HG02798 (cell line): Measurements from ENCODE around the gene FARS2.

Source experiments
- ATAC-seq: cut with Tn5 transposase; IDR thresholded peaks from one replicate; pipeline ENCODE4 v1.9.1; 2021; ENCODE audit warnings: mild to moderate bottlenecking; ENCODE audit not compliant: unreplicated experiment, poor library complexity

The FARS2 gene

DNA sequence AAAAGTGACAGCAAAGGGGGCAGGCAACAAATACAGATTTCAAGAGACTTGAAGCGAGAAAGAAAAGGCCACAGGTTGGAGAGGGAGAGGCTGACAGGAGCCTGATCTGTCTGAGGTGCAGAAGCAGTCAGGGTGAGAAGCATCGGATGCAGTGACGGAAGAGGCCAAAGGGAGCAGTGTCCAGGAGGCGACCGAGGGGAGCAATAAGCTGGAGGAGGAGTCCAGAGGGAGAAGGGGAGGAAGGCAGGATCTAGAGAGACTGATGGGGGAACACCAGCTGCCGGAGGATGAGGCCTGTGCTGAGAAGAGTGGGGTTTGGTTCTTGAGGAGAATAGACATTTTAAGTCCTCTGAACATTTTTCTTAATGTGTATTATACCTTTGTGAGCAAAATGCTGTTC lies 23.8 kb downstream of the FARS2 start:
- ATAC-seq = no peak

DNA sequence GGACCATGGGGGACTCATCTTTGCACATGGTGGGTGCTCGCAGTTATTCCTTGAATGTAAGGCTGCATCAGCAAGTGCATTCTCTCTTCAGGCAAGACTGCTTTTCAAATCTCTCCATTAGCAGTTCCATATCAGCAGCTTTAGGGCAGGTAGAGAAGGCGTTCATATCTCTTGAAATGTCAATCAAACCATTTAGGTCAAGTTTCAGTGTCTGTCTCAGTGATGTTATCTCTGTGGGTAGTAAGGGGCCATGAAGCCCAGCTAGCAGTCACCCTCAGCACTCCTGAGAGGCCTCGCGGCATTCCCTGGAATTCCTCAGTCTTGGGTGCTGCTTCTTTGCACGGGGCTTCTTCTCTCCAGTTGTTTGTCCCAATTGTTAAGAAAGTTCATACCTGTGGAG lies 24.2 kb downstream of the FARS2 start:
- no peak for ATAC-seq

DNA sequence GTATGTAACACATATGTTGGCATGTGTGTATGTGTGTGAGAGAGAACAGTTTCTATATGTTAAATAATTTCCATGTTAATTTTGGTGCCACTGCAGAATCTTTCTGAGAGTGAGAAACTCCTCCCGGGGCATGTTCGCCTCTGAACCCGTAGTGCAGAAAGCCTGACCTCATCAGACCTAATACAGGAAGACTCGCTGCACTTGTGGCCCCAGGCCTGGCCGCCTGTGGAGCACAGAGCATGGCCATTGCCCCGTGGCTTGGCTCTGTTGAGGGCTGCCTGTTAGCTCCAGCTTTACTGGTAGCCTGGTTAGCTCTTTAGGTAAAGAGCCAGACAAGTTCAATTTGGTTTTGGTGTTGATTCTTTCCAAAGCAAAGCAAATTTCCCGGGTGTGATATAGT lies 25.5 kb downstream of the FARS2 start:
- no peak for ATAC-seq

DNA sequence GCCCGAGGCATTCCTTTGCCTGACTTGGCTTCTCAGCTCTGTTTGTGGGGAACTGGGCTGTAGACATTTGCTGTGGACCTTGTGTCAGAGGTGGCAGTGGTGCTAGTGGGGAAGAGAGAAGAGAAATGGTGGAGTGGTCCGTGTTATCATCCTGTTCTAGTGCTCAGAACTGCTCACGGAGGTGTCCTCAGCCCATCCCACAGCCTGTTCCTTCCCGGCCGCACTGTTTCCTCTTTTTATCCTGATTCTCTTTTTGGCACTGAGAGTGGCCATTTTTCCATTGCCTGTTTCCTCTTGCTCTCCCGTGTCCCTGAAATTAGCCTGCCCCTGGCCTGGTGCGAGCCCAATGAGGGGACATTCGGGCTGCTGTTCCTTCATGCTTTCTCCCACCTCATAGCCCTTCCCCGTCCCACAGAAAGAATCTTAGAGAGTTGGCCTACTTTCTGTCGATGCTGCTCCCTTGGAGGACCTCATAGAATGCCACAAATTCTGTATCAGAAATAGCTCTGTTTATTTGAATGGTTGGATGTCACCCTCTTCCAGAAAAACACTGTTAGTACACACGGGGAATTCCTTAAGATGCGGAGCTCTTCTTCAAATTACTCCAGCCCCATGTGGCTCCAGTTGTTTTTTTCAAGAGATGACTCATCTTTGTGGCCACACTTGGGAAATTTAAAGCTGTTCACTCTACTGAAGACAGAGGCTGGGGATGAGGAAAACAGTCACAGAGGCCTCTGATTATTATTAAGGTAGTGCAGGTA lies 26.1 kb downstream of the FARS2 start:
- no peak for ATAC-seq

DNA sequence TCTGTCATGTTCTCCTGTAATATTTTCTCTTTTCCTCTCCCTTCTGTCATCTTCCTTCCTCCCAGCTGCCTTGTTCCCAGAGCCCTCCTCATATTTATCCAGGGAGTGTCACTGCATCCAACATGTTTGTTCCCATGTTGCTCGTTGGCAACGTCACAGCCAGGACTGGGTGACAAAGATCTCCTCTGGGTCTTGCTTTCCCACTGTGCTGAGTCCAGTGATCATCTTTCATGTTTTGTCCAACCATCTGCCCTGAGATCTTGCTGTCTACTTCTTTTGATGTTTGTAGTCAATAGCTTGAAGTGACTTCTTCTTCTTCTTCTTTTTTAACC lies 26.6 kb downstream of the FARS2 start:
- ATAC-seq = no peak

DNA sequence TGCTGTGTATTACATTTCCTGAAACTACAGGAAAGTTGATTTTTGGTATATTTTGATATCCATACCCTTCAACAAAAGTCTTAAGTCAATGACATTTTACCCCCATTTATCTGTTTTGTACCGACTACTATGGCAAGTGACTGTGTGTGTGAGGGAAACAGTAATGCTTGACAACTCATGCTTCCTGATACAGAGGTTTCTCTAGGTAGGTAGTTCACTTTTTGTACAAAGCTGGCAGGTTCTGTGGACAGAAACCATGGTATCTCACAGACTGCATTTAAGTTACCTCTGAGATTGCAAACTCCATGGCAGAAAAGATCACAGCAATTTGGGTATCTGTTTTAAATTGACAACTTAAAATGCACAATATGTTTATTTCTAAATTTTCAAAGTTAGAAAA lies 28.8 kb downstream of the FARS2 start:
- no peak for ATAC-seq

DNA sequence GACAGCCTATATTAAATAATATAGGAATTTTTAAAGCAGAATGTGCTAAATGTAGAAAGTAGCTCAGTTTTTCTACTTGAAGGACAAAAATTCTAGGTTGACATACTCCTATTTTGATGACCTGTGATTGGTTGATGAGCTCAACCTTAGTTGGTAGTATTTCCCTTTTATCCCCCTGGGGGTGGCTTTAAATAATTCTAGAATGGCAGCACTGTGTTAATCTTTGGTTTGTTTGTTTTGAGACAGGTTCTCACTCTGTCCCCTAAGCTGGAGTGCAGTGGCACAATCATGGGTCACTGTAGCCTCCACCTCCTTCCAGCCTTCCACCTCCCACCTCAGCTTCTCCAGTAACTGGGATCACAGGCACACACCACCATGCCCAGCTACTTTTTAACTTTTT lies 29.2 kb downstream of the FARS2 start:
- ATAC-seq = no peak

DNA sequence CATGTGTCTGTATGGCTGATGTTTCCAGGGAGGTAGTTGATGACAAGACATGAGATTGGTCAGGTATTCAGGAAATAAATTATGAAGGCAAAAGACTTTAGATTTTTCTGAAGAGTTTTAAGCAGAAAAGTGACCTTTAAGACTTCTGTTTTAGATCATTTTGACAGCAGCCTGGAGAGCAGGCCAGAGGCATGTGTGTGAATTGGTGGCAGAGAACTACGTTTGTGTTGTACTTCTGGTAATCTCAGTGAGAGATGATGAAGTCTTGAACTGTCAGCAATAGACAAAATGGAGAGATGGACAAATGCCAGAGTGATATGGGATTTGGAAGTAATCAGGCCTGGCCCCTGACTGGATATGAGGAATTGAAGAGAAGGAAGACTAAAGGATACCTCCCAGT lies 30.8 kb downstream of the FARS2 start:
- ATAC-seq = no peak

DNA sequence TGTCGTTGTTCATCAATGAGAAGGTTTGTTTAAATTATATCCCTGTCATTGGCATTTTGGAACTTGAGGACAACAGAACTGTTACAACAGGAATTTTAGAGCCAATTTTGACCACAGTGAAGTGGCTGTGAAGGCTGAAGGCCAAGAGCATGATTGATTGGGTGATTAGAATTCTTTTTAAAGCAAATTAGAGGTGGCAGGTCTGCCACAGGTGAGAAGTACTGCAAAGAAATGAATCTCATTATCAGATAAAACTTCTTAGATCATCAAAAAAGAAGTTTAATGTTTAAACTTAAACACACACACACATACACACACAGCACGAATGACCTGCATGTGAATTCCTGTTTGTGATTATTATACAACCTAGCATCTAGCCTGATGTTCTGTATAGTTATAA lies 32.4 kb downstream of the FARS2 start:
- no peak for ATAC-seq

DNA sequence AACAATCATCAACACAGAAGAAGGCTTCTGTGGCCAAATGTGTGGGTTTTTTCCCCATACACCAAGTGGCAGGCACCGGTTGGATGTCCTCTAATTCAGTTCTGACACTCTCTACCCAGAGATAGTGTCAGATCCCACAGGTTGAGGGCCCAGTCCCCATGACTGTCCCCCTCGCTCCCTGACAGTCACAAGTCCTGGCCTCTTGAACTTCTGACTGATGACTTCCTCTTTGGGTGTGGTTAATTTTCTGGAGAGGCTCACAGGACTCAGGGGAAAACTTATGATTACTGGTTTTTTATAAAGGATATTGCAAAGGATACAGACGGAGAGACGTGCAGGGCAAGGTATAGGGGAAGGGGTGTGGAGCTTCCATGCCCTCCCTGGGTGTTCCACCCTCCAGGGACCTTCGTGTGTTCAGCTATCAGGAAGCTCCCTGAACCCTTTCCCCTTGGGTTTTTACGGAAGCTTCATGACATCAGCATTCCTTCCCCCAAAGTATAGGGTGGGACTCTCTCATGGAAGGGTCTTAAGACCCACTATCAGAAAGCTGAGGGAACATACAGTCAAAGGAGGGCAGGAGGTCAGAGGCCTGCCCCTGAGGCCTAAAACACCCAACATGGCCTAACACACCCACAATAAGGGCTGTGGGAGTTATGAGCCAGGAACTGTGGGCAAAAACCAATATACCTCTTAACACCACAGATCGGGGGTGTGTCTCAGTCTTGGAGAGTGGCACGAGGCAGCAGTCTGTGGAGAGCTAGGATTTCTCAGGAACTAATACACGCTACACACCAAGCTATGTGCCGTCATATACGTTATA lies 33.3 kb downstream of the FARS2 start:
- no peak for ATAC-seq

DNA sequence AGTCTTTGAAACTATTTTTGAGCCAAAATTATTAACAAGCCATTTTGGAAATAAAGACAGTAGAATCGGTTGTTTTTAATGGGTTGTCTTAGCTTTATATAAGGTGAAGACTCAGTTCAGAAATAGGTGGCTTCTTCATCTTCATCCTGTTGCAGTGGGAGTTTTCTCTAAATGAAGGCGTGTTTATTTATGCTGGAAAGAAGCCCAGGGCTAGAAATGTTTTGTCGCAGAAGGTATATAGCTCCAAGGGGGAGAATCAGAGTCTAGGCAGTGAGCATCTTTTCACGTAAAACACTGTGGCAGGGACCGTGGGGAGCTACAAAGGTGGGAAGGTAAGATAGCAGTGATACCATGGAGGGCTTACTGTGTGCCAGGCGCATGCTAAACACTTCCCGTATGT lies 34.3 kb downstream of the FARS2 start:
- no peak for ATAC-seq

DNA sequence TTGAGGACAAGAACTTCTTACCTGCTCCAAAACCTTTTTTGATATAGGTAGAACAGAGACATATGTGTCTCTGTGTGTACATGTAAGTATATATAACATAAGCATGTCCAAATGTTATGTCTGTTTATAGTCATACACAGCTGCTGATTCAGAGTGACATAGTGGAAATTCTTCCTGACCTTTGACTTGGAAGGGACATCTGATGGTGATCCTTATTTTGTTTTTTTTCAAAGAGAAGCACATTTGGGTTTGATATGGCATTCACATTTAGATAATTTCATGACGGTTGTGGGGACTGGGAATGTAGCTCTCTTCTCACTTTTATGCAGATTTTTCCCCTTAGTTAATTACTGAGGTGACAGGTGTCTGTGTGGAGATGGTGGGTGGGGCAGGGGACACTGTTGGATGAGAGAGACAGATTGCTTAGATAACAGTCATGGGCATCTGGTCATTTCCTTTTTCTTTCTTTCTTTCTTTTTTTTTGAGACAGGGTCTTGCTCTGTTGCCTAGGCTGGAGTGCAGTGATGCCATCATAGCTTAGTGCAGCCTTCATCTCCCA lies 39.0 kb downstream of the FARS2 start:
- ATAC-seq = no peak

DNA sequence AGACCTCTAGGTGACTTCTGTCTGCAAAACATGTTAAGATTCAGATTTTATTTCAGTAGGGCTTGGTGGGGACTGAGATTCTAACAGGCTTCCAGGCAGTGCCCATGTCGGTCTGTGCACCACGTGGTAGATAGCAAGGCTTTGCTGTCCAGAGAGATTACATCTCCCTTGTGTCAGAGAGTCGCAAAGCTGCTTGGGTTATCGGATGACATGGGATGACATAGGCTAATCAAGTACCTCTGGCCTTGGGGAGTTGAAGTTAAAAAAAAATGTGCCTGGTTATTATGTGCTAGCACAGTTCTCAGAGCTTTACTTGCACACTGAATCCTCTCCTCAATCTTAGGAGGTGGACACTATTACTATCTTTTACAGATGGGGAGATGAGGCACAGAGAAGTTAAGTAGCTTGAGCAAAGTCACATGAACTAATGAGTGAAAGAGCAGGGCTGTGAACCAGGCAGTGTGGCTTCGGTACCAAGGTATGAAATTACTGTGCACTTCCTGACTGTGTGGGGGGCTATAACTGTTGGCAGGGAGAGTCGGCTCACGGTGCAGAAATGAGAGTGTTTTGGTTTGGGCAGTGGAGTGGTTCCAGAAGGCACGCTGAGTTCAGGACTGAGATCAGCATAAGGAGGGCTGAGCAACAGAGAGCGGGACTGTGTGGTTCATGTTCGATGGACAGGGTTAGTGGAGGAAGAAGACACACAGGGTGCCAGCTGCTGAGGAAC lies 41.1 kb downstream of the FARS2 start:
- peak; percentile 71 for ATAC-seq

DNA sequence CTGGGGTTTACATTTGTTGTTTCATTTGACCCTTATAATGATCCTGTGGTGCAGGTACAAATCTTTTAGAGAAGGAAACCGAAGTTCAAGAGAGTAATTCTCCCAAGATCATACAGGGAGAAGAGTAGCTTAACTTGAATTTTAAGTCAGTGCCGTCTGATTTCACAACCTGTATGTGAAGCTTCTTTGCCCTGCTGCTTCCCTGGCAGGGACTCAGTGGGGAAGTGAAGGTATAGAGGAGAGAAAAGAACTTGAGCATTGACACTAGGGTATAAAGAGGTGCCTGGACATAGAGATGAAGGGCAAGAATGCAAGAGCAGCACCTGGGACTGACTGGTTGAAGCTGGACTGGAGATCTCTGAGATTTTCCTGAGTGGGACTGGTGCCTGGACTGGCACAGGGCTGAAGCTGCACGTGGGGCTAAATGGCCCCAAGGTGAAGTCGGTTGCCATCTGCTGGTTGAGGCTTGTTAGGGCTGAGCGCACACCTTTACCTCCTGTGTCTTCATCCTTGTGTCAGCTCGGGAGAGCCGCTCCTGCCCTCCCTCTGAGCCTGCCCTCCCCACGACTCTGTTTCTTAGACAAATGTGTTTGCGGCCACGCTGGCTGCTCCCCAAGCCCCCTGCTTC lies 41.8 kb downstream of the FARS2 start:
- ATAC-seq = peak; percentile 80

DNA sequence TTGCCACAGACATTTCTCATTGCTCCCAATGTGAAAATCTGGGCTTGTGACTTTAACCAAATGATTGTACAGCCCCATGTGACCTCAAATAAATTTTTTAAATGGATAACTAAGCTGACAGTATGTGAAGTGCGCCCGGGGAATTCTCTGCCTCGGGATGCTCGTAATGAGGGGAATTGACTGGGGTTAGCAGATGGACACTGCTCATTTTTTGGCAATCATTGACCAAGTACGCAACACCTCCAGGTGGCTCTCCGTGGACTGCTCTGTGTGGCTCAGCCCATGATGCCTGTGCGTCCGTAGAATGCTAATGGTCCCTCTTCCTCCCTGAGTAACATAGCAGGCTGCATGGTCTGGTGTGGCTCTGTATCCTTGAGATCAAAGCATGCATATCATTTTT lies 42.4 kb downstream of the FARS2 start:
- ATAC-seq = no peak

DNA sequence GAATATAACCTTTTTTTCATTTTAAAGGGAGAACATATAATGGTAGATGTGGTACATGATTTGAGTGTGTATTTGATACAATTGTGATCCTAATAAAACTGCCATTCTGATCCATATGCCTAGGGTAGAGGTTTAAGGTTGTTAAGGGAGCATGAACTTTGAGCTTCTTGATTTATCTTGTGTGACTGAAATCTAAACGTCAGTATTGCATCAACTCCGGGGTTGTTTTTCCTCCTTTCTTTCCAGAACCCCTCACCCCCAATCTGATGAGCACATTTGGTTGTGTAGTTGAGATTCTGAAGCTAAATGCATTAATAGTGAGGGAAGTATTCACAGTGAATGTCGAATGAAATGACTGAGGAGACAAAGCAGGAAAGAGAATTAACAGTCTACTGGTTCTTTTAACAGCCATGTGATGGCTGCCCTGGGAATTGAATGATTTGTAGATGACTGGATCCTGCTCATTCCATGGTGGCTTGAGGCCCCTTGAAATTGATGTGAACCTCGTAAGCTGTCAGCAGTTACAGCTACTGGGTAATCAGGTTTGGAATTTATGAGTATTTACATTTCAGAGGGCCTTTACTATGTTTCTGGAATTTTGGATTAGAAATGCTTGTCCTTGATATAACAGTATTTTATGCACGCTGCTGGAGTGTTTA lies 44.8 kb downstream of the FARS2 start:
- ATAC-seq = no peak

DNA sequence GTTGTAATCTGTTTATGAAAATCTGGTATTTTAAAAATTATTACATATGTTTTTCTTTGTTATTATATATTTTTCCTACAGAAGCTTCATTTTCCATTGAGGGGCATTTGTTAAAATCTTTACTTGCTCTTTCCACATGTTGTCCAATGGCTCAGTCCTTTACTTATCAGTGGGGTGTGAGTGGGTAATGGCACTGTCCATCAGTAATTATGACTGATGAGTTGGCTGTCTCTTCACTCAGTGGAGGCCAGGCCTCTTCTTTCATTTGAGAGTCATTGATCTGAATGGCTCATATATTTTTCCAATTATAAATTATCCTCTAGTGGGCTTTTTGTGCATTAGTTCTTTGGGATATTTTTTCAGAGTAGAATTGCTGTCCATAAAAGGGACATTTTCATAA lies 45.7 kb downstream of the FARS2 start:
- ATAC-seq = no peak

DNA sequence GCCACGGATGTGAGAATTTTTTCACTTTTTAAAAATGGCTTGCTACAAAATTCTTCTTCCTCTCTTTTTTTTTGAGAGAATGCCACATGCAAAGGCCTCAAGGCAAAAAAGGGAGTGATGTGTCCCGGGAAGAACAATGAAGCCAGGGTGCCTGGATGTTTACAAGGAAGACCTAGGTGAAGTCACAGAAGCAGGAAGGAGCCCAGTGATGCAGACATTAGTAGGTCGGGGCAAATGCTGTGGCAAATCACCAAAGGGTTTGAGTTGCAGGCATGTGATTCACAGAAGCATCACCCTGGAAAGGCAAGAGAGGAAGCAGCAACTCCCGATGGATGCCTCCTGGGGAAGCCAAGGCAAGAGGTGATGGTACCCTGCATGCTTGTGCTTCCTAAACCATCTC lies 46.8 kb downstream of the FARS2 start:
- ATAC-seq = no peak

DNA sequence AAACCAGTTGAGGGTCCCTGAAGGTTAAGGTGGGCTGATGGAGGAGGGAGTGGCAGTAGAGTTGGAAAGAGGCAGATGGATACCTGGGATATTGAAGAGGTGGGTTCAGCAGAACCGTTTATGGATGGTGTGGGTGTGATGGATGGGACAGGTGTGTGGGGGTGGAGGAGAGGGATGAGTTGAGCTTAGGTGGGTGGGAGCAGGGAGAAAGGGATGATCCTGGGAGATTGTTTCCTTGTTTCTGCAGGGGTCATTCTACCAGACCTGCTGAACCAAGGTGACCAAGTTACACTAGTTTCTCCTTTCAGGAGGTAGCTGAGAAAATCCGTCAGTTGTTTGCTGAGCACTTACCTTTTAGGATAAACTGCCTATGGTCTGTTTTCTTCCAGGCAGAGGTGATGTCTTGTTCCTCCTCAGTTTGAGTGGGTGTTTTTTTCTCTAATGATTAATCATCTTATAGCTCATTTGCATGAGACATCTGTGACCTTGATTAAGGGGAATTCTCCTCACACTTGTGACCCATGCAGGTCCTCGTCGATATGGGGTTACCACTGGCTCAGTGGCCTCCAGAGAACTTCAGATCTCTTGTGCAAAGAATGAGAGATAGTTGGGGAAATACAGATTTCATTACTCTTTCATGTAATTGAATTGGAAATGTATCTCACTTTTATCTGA lies 53.0 kb downstream of the FARS2 start:
- peak; percentile 56 for ATAC-seq

DNA sequence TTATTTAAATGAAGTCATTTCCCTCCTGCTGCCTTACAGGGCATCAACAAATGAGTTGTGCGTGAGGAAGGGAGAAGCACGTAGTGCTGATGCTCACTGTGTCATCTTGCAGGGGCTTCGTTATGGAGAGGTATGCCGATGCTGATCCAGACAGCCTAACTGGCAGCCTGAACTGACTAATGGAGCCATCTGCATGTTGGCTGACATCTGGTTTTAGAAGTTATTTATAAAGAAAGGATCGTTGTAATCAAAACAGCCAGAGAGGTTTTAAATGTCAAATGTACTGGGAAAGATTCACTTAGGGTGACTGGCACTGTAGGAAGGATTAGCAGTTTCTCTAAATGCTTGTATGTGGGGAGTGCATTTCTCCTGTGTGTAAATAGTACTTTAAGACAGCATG lies 54.6 kb downstream of the FARS2 start:
- ATAC-seq = no peak
